HTR-8/SVneo (cell line): ENCODE measurements around the gene IFT57.
"Not testable (repeated sequence)": the region's sequence is repeated elsewhere in the genome, so short reads cannot be mapped to it uniquely, and the experiment has no call there.

Experiments used
- DNase-seq: peaks from one replicate; pipeline ENCODE4 v3.0.0; 2011; ENCODE audit warnings: low spot score, mixed read lengths; ENCODE audit not compliant: insufficient read length
- FAIRE-seq: peaks from 2 replicates; lab custom pipeline; 2011; peaks lifted over from hg19 to GRCh38; lab: Jason Lieb, UNC

IFT57 gene

DNA sequence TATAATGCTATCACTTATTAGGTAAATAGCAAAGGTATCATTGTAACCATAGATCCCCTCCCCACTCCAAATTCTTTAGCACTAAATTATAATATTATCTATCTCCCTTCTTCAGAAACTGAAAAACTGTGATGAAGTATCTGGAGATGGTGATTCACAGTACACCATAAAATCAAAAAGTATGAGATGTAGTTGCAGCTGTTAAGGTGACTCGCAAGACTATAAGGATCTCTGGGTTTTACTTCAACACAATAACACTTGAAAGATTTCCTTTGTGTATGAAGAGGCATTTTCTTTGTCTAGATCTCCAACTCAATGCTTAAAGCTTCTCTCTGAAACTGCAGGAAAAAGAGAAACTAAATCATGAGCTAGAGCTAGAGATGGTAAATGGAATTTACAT, 46.9 kb downstream of the IFT57 start:
- FAIRE-seq (no peak), DNase-seq (no peak)

DNA sequence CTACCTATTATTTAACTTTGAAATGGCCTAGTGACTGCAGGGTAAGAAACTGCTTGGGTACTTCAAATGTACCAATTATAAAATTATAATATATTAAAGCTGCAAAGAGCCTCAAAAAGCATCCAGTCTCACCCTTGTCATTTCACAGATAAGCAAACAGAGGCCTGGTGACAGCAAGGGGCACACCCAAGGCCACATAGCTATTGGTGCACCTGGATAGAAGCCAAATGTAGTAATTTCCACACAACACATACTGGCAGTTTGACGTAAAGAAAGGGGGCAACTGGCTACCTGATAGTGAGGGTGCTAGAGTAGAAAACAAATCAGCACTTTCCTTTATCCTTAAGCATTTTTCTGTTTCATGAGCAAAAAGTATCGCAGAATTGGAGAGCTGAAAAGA, 51.1 kb downstream of the IFT57 start:
- DNase-seq (no peak), FAIRE-seq (no peak)

DNA sequence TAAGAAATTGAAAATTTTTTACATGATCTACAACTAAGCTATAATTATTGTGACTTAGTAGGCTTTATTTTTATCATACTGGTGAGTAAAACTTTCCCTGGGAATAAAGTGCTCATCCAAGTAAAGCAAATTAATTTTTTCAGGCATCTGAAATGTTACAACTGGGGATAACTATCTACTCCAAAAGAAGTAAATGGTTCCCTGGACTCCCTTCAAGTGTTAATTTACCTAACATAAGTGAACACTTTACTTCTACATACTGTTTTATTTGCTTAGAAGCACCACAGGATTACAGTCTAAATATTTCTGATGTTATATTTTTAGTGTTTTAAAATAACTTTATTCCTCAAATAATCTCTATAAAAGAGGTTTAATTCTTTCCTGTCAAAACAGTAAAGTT, 57.8 kb downstream of the IFT57 start:
- no peak for DNase-seq
- no peak for FAIRE-seq

DNA sequence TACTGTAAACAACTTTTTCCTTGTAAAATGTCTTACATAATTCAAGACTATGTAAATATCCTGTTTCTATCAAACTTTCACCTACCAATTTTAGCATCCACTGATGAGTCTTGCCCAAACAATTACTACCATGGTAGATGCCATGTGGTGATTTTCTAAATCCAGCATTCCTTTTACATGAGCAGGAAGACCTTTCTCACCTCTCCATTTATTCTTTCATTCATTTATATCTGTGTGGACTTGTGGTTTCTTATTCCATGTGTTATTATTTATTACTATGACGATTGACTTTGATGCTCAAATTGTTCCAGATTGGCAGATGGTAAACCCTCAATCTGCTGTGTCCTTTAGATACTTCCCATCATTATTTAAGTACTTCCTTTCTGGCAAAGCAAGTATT, 62.4 kb downstream of the IFT57 start:
- FAIRE-seq = no peak
- DNase-seq = no peak

DNA sequence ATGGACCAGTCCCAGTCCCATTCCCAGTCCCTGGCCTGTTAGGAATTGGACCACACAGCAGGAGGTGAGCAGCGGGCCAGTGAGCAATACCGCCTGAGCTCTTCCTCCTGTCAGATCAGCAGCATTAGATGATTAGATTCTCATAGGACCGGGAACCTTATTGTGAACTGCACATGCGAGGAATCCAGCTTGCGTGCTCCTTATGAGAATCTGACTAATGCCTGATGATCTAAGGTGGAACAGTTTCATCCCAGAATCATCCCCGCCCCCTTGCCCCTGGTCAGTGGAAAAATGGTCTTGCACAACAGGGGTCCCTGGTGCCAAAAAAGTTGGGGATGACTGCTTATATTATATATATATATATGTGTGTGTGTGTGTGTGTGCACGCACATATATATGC, 63.1 kb downstream of the IFT57 start:
- FAIRE-seq (no peak), DNase-seq (no peak)

DNA sequence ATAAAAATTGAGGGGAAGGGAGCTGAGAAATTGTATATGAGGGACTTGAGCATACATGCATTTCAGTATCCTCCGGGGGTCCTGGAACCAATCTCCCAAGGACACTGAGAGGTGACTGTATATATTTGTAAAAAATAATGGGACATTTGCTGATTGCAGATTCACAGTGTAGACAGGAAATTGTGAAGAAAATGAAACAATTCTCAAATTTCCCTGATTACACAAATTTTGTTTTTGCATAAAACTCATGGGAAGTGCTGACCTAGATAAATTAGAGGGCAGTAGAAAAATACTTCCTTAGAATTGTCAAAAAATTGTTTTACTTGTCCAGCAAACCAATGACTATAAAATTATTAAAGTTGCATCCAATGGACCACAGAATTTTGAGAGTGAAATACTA, 64.0 kb downstream of the IFT57 start:
- FAIRE-seq = no peak
- no peak for DNase-seq

DNA sequence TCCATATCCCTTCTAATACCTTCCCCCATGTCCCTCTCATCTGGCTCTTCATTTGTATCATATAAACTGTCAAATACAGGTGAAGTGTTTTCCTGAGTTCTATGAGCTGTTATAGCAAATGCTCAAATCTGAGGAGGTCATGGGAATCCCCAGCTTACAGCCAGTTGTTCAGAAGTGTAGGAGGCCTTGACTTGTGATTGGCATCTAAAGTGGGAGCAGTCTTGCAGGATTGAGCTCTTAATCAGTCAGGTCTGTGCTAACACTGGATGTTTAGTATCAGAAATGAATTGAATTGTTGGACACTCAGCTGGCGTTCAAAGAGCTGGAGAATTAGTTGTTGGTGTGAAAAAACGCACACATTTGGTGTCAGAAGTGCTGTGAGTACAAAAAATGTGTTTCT, 65.0 kb downstream of the IFT57 start:
- DNase-seq (no peak), FAIRE-seq (no peak)

DNA sequence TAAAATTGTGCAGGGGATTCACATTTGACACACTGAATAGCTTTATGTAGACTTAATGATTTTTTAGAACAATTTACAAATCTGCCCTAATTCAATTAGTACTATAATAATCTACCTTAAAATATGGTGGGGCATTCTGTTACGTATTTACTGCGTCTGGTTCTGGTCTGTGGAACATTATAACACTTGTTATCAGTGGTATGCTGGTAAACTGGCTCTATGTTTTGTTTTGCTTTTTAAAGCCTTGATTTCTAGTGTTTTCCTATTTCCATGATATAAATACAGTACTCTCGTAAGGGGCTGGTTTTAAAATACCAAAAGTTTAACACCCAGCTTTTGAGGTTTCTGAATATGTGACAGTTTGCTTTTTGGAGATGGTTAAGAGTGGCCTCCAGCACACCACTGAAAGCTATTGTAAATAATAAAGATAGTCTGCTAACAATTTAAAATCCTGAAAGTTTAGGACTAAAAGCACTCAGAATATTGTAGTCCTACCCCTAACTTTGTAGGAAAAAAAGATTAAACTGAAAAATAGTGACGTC, 65.8 kb downstream of the IFT57 start:
- DNase-seq = no peak
- FAIRE-seq = no peak

DNA sequence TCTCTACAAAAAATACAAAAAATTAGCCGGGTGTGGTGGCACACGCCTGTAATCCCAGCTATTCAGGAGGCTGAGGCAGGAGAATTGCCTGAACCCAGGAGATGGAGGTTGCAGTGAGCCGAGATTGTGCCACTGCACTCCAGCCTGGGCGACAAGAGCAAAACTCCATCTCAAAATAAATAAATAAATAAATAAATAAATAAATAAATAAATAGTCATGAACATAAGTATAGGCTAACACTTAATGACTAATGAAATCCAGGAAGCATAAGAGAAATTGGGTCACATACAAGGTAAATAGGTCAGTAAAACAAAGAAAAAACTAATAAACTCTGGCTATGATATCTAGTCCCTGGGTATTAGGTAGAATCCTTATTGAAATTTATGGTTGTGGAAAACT, 66.6 kb downstream of the IFT57 start:
- not testable (repeated sequence) for DNase-seq, FAIRE-seq

DNA sequence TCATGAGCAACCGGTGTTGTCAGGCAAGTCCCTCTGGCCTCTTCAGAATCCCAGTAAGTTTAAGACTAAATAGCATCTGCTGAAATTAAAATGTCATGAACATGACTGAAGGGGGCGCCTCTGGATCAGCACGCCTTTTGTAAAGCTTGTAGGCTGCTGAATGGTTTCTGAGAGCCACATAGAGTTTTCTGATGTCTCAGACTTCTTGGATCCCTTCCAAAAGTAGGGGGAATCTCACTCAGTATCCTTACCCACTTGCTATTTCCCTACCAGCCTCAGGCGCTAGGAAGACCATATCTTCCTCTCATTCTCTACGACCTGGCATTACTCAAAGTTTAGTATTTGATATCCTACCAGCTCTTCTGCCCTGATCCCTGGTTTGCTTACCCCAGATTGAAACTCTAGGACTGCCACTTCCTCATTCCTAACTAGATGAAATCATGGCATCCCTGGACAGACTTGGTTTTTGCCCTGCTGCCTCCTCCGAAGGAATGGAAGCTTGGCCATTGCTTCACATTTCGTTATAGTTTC, 68.7 kb downstream of the IFT57 start:
- DNase-seq (no peak), FAIRE-seq (no peak)

DNA sequence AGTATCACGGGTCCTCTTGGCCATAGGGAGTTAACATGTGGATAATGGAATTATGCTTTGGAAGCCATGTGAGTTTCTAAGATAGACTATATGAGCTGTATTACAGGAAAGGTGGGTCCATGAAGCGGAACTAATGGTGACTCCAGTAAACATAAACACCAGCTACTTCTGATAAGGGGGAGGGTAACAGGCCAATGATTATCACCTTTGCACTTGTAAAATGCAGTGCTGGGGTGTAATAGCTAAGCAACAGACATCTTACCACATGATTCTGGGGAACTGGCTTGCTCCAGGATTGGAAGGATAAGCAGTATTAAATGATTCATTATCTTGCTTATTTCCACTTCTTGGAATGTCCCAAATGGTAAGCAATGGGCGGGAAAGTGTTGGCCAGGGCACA, 70.0 kb downstream of the IFT57 start:
- FAIRE-seq (no peak), DNase-seq (no peak)

DNA sequence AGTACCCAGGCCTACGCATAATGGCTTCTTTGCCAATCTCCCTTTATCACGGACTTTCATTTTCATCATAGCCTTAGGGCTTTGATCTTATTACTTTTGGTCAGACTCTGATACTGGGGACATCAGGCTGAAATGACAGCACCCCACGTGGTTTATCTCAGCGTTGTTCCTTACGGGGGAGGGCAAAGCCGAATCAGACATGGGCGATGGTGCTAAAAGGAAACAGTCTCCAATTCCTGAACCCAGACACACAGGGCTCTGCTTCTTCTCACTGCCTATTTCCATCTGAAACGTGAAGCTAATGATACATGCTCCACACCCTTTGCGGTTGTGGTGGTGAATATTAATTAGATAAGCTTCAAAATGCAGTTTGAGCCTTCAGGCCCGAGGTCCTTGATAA, 72.0 kb downstream of the IFT57 start:
- no peak for FAIRE-seq
- DNase-seq = no peak

DNA sequence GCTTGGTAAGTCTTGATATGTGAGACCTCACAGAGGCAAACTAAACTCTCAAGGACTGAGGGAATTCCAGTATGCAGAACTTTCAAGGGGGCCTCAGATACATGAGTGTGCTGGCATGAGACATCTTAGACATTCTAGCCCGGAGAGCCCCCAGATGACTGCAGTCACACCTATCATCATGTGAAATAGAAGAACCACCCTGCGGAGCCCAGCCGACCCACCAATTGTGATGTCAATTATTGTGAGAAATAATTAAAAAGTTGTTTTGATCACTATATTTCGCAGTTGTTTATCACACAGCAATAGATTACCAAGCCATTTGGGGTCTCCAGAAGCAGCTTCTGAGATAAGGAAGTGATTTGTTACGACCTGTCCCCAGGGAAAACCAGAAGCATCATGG, 76.1 kb downstream of the IFT57 start:
- DNase-seq (no peak), FAIRE-seq (no peak)

DNA sequence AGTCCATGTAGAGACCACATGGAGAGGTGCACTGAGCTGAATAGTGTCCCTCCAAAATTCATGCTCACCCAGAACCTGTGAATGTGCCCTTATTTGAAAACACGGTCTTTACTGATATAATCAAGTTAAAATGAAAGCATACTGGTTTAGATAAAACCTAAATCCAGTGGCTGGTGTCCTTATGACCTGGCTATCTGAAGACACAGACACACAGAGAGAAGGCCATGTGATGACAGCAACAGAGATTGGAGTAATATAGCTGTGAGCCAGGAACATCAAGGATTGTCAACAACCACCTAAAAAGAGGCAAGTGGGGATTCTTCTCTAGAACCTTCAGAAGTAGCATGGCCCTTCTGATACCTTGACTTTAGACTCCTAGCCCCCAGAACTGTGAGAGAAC, 76.6 kb downstream of the IFT57 start:
- DNase-seq (no peak), FAIRE-seq (no peak)

DNA sequence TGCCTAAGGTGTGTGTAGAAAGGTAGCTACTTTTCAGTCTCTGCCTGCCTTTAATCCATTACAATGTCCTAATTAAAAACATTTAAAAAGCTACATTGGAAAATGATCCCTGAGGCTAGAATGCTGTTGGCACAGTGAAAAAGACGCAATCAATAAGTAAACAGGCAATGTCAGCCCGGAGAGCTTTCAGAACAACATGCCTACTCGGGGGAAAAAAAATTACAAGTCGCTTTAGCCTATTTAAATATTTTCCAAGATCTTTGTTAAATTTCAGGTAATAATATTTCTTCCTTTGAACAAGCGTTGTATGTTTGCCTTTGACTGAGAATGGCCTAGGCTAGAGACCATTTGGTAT, 84.8 kb downstream of the IFT57 start:
- no peak for FAIRE-seq
- DNase-seq = no peak

DNA sequence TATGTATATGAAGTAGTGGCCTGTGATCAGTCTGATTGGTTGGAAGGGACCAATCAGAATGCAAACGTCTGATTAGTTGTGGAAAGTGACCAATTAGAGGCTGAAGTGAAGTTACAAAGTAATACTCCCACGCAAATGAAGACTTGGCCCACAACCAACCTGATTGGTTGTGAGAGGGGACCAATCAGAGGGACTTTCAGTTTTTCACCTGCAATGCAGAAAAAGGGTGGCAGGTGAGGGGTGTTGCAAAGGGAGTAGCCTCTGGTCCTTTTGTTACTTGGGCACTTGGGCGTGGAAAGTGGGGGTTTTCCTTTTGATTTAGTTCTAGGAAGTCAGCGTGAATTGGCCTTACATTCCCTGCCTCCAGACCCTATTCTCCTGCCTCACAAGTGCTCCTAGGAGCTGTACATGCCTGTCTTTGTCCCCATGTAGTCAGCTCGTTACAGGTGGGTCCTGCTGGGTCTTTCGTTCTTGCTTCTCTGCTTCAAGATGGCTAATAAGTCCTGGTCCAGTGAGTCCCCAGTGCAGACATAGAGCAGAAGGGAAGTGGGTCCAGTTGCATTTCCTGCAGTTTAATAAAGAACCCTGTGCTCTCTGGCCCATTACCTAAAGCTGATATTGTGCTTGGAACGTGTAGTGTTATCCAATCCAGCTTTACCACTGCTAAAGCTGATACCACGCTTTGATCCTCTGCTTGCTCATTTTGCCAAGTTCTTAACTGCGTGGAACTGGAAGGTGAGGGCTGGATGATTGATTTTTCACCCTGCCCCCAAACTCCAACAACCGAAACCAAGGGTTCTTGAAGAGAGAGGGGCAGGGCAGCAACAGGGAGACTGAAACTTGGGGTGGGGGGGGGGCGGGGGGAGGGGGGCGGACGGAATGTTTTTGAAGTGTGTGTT, 85.4 kb downstream of the IFT57 start:
- FAIRE-seq (no peak), DNase-seq (no peak)

DNA sequence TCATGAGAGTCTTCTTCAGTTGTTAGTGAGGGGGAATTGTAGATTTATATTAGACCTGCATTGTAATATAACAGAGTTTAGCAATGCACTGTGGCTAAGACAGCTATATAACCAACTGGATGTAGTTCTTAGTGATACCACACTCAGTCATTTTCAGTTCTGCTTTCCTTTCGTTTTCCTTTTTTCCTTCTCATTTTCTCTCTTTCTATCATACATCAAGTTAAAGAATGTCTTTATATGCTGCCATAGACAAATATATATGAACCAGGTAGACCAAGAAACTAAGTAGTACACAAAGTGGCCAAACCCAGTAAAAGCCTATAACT, 87.7 kb downstream of the IFT57 start:
- no peak for DNase-seq
- FAIRE-seq = no peak

DNA sequence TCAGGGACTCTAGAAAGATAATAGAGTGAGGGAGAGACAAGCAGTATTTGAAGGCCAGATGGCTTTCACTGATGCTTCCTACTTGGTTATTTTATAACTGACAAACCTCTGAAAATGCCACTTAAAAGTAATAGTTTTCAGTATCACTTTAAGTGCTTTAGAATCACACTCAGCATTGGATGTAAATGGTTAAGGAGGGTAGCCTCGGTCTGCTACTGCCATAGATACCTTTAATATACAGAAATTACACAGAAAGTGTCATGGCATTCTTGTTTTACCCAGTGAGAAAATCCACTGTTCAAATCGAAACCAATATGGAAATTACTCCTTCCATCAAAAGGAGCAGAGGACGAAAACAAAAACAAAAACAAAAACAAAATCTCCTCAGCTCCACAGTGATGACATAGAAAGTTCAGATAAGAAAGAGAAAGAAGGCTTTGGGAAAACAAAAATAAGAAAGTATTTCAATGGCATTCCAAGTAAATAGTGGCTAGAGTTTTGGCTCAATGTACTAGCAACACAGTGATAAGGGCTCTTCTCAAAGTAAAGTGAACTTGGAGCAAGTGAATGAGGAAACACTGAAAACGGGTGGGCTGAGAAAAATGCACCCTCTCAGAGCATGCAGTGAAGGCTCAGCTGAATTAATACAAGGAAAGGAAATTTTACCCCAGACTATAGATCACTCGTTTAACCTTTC, 88.2 kb downstream of the IFT57 start:
- DNase-seq = no peak
- no peak for FAIRE-seq

DNA sequence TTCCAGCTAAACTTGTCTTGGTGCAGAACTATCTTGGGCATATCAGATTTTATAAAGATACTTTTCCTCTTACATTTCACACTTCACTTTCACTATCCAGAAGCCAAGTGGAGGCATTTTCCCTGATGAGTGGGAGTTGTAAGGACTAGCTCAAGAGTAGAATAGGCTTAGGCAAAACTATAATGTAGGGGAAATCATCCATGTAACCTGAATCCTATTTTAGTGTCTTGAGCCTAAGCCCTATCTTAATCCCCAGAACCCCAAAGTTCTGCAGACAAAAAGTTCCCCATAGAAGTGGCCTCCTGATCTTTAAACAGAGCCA, 89.2 kb downstream of the IFT57 start:
- DNase-seq (peak; percentile 5), FAIRE-seq (no peak)

DNA sequence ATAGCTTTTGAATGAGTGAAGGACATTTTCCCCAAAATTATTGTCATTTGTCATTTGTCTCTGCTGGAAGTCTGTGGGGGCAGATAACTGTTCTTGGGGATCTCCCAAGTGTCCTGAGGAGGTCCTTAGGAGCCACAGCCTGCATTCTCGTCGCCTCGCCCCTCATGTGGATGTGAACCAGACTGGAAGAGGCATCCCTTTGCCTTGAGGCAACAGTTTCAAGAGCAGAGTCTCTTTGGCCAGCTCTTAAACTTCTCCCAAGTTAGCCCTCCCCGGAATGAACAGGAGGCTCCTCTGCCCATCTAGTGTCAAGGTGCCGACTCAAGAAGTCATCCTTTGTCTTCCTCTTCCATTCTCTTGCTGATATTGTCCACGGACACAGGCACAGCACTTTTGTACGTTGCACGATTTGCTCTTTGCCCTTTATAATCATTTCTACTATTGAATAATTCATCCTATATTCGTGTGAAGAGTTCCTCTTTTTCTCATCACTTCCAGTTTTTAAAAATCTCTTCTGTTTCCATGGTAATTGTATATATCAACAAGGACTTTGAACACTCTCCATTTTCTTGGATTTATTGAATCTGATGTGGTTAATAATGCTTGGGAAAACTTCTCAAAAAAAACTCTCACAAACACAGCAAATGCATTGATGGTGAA, 90.6 kb downstream of the IFT57 start:
- no peak for FAIRE-seq
- DNase-seq = peak; percentile 3
